Dermis microvascular lymphatic vessel endothelial cell (primary cell): Measurements from ENCODE around the gene KRTAP4-6. TPM values are rescaled to one million over a fixed set of nuclear protein-coding genes. Genes with fewer than 3 reads are reported as not detected.
"Not testable (repeated sequence)": the region's sequence is repeated elsewhere in the genome, so short reads cannot be mapped to it uniquely, and the experiment has no call there.

Experiments used
- DNase-seq, 2 donors: peaks; one replicate each; pipeline versions ENCODE4 v3.0.0 to v3.0.0-alpha.2; 2010; ENCODE audit warnings: low read depth in 2 of 2
- total RNA-seq: library from RNA; depleted of rRNA; stranded (reverse); fragments of >200 nt; gene quantifications from 2 replicates; pipeline ENCODE4 v1.2.1, GENCODE V29; 2014

KRTAP4-6 gene
- total RNA-seq, 1 donor from 2014 or later = not detected

- DNase-seq = no peak
Measured at GRCh38 chr17:41107941-41108450, 32.3 kb downstream of the KRTAP4-6 start.

- DNase-seq = not testable (repeated sequence)
Measured at GRCh38 chr17:41105347-41105746, 35.0 kb downstream of the KRTAP4-6 start, which contains the start of gene KRTAP4-9. Gene KRTAP4-9 (plus strand): TSS chr17:41105389. CDS start chr17:41105389, 0 bp downstream.

GRCh38 chr17:41104386-41105038 lies 35.8 kb downstream of the KRTAP4-6 start:
- DNase-seq = not testable (repeated sequence)

GRCh38 chr17:41103896-41104295 lies 36.4 kb downstream of the KRTAP4-6 start:
- no peak for DNase-seq

- no peak for DNase-seq
Measured at GRCh38 chr17:41101586-41102259, 38.6 kb downstream of the KRTAP4-6 start, which contains the start of gene KRTAP4-16. Gene KRTAP4-16 (minus strand): TSS chr17:41102209. CDS start chr17:41102209, 0 bp downstream.

- peak in 1 of 2 donors; percentile 64 for DNase-seq
Measured at GRCh38 chr17:41099682-41100480, 40.5 kb downstream of the KRTAP4-6 start.

- no peak for DNase-seq
Measured at GRCh38 chr17:41098481-41098880, 41.9 kb downstream of the KRTAP4-6 start.

GRCh38 chr17:41098042-41098441 lies 42.3 kb downstream of the KRTAP4-6 start, which contains the start of gene KRTAP4-8:
Gene KRTAP4-8 (minus strand): TSS chr17:41098142. CDS start chr17:41098084, 58 bp downstream.
- no peak for DNase-seq

- DNase-seq = no peak
Measured at GRCh38 chr17:41096055-41096454, 44.3 kb downstream of the KRTAP4-6 start.

Other genes with a start within 250 kb of the KRTAP4-6 start
- 2.1 TPM in 1 of 2 replicates, not detected in the other for gene KRT23, start 202.9 kb downstream of the KRTAP4-6 start, total RNA-seq
- not detected in 2 replicates for gene KRT39, start 173.6 kb downstream of the KRTAP4-6 start, total RNA-seq
- not detected in 2 replicates for gene KRT40, start 156.2 kb downstream of the KRTAP4-6 start, total RNA-seq
- not detected in 2 replicates for gene KRTAP3-3, start 146.4 kb downstream of the KRTAP4-6 start, total RNA-seq
- gene KRTAP3-2, start 140.6 kb downstream of the KRTAP4-6 start, total RNA-seq = not detected in 2 replicates
- not detected in 2 replicates for gene KRTAP3-1, start 131.4 kb downstream of the KRTAP4-6 start, total RNA-seq
- not detected in 2 replicates for gene KRTAP1-5, start 113.3 kb downstream of the KRTAP4-6 start, total RNA-seq
- not detected in 2 replicates for gene KRTAP1-4, start 110.3 kb downstream of the KRTAP4-6 start, total RNA-seq
- not detected in 2 replicates for gene KRTAP1-3, start 105.7 kb downstream of the KRTAP4-6 start, total RNA-seq
- gene KRTAP1-1, start 99.1 kb downstream of the KRTAP4-6 start, total RNA-seq = not detected in 2 replicates
- not detected in 2 replicates for gene KRTAP2-1, start 93.2 kb downstream of the KRTAP4-6 start, total RNA-seq
- gene KRTAP2-2, start 85.3 kb downstream of the KRTAP4-6 start, total RNA-seq = not detected in 2 replicates
- not detected in 2 replicates for gene KRTAP2-3, start 80.4 kb downstream of the KRTAP4-6 start, total RNA-seq
- not detected in 2 replicates for gene KRTAP2-4, start 74.7 kb downstream of the KRTAP4-6 start, total RNA-seq
- gene KRTAP4-7, start 56.4 kb downstream of the KRTAP4-6 start, total RNA-seq = not detected in 2 replicates
- not detected in 2 replicates for gene KRTAP4-8, start 42.4 kb downstream of the KRTAP4-6 start, total RNA-seq
- not detected in 2 replicates for gene KRTAP4-16, start 38.3 kb downstream of the KRTAP4-6 start, total RNA-seq
- gene KRTAP4-9, start 35.2 kb downstream of the KRTAP4-6 start, total RNA-seq = not detected in 2 replicates
- not detected in 2 replicates for gene KRTAP4-11, start 22.2 kb downstream of the KRTAP4-6 start, total RNA-seq
- gene KRTAP4-12, start 16.4 kb downstream of the KRTAP4-6 start, total RNA-seq = not detected in 2 replicates
- gene KRTAP4-5, start 9.3 kb upstream of the KRTAP4-6 start, total RNA-seq = not detected in 2 replicates
- gene KRTAP4-4, start 20.2 kb upstream of the KRTAP4-6 start, total RNA-seq = not detected in 2 replicates
- gene KRTAP4-3, start 27.7 kb upstream of the KRTAP4-6 start, total RNA-seq = not detected in 2 replicates
- not detected in 2 replicates for gene KRTAP4-2, start 37.7 kb upstream of the KRTAP4-6 start, total RNA-seq
- gene KRTAP4-1, start 44.4 kb upstream of the KRTAP4-6 start, total RNA-seq = not detected in 2 replicates
- gene KRTAP9-1, start 49.3 kb upstream of the KRTAP4-6 start, total RNA-seq = not detected in 2 replicates
- gene KRTAP9-2, start 86.1 kb upstream of the KRTAP4-6 start, total RNA-seq = not detected in 2 replicates
- gene KRTAP9-3, start 91.9 kb upstream of the KRTAP4-6 start, total RNA-seq = not detected in 2 replicates
- gene KRTAP9-8, start 97.5 kb upstream of the KRTAP4-6 start, total RNA-seq = not detected in 2 replicates
- gene KRTAP9-4, start 109.1 kb upstream of the KRTAP4-6 start, total RNA-seq = not detected in 2 replicates
- gene KRTAP9-9, start 114.8 kb upstream of the KRTAP4-6 start, total RNA-seq = not detected in 2 replicates
- gene KRTAP9-6, start 124.8 kb upstream of the KRTAP4-6 start, total RNA-seq = not detected in 2 replicates
- not detected in 2 replicates for gene KRTAP9-7, start 135.2 kb upstream of the KRTAP4-6 start, total RNA-seq
- gene KRTAP29-1, start 162.3 kb upstream of the KRTAP4-6 start, total RNA-seq = not detected in 2 replicates
- not detected in 2 replicates for gene KRTAP16-1, start 168.8 kb upstream of the KRTAP4-6 start, total RNA-seq
- gene KRTAP17-1, start 175.2 kb upstream of the KRTAP4-6 start, total RNA-seq = not detected in 2 replicates
- not detected in 2 replicates for gene KRT33A, start 210.3 kb upstream of the KRTAP4-6 start, total RNA-seq
- gene KRT33B, start 229.3 kb upstream of the KRTAP4-6 start, total RNA-seq = not detected in 2 replicates
- gene KRT34, start 241.8 kb upstream of the KRTAP4-6 start, total RNA-seq = under 0.01 TPM in 1 of 2 replicates, not detected in the other